A673 (cell line): Measurements from ENCODE around the gene NXNL2. TPM values are rescaled to one million over a fixed set of nuclear protein-coding genes. Genes with fewer than 3 reads are reported as not detected.

Experiments used
- BruUV-seq: library from RNA; stranded (reverse); fragments of 400-500 nt; replicated peaks from 2 replicates; lab custom pipeline; 2021; lab: Mats Ljungman, UMichigan
- CTCF ChIA-PET: fragments of 300-600 bp; sonication (Branson Sonifier 250); formaldehyde crosslinking; loops from one replicate; lab custom pipeline; 2022; ENCODE audit warnings: antibody characterized with exemption; lab: Charles Lee
- POLR2A ChIA-PET: fragments of 300-600 bp; sonication (Branson Sonifier 250); formaldehyde crosslinking; loops from one replicate; lab custom pipeline; 2022; ENCODE audit warnings: antibody characterized with exemption; ENCODE audit not compliant: low non-redundant PET; lab: Charles Lee
- DNase-seq: peaks from one replicate; pipeline ENCODE4 v3.0.0-alpha.2; 2015; ENCODE audit warnings: low spot score
- H3K27ac ChIP-seq: fragments of 200-600 bp; sonication (generic); 2 replicates; pipeline ENCODE4 v1.5.1; 2016; ENCODE audit warnings: mixed run types, low read depth, mild to moderate bottlenecking, mixed read lengths, antibody characterized with exemption, low read length; ENCODE audit not compliant: poor library complexity, severe bottlenecking
- H3K27me3 ChIP-seq: fragments of 200-600 bp; sonication (generic); replicated peaks from 2 replicates; pipeline ENCODE4 v1.6.1; 2017; ENCODE audit warnings: mixed run types, low read depth, mild to moderate bottlenecking, mixed read lengths, antibody characterized with exemption, low read length; ENCODE audit not compliant: insufficient read depth, poor library complexity
- H3K36me3 ChIP-seq: fragments of 200-600 bp; sonication (generic); 2 replicates; pipeline ENCODE4 v1.6.1; 2016; ENCODE audit warnings: mixed run types, mild to moderate bottlenecking, mixed read lengths, antibody characterized with exemption, low read length; ENCODE audit not compliant: insufficient read depth, poor library complexity, severe bottlenecking
- H3K4me1 ChIP-seq: fragments of 200-600 bp; sonication (generic); 2 replicates; pipeline ENCODE4 v1.6.1; 2017; ENCODE audit warnings: mixed run types, mild to moderate bottlenecking, mixed read lengths, antibody characterized with exemption, low read length; ENCODE audit not compliant: insufficient read depth, poor library complexity, severe bottlenecking
- H3K4me3 ChIP-seq: fragments of 200-600 bp; sonication (generic); 2 replicates; pipeline ENCODE4 v1.5.1; 2016; ENCODE audit warnings: low read depth, mixed run types, mild to moderate bottlenecking, mixed read lengths, low read length; ENCODE audit not compliant: poor library complexity, severe bottlenecking
- H3K9me3 ChIP-seq: fragments of 200-600 bp; sonication (generic); 2 replicates; pipeline ENCODE4 v1.6.1; 2016; ENCODE audit warnings: mixed run types, low read depth, mild to moderate bottlenecking, mixed read lengths, antibody characterized with exemption, low read length; ENCODE audit not compliant: poor library complexity, severe bottlenecking
- CTCF ChIP-seq: fragments of 300-800, 200-600 bp; sonication (generic); conservative IDR thresholded peaks from 2 replicates; pipeline ENCODE4 v1.5.1; 2017; ENCODE audit warnings: low read depth, mild to moderate bottlenecking, antibody characterized with exemption, low read length, moderate library complexity, mixed read lengths
- EZH2 ChIP-seq: fragments of 200-600 bp; sonication (generic); IDR thresholded peaks from 2 replicates; pipeline ENCODE4 v1.6.1; 2017; ENCODE audit warnings: borderline replicate concordance, low read depth, mild to moderate bottlenecking, mixed read lengths, antibody characterized with exemption, low read length; ENCODE audit not compliant: poor library complexity, severe bottlenecking
- intact Hi-C: fragments of 100-400 bp; cut with micrococcal nuclease; formaldehyde crosslinking; loops from one replicate; pipeline ENCODE4 v1.10.0; 2022; ENCODE audit not compliant: unreplicated experiment
- total RNA-seq: library from RNA; stranded (reverse); gene quantifications from 2 replicates; pipeline ENCODE4 v1.2.3, GENCODE V29; 2021

Gene NXNL2
- total RNA-seq, 1 experiment from 2014 or later = 1.3 TPM

GRCh38 chr9:88502552-88503034, 32.4 kb upstream of the NXNL2 start:
- DNase-seq = no peak
- Histone ChIP-seq H3K36me3 (no peaks in the 10 kb centered on the region), H3K27me3 (no peaks in the 10 kb centered on the region), H3K4me1 (no peaks in the 10 kb centered on the region), H3K4me3 (no peak overlapping the region), H3K9me3 (no peaks in the 10 kb centered on the region), H3K27ac (no peak overlapping the region)
- POLR2A ChIA-PET = no interaction called here
- CTCF ChIA-PET = no interaction called here
- TF ChIP-seq CTCF (no peak), EZH2 (no peak)
- BruUV-seq = no TSS peak
- intact Hi-C loops = no loop called here

GRCh38 chr9:88503081-88503844, 31.7 kb upstream of the NXNL2 start:
- intact Hi-C loops = no loop called here
- ChIA-PET POLR2A (no interaction called here), CTCF (no interaction called here)
- BruUV-seq = no TSS peak
- Histone ChIP-seq H3K4me1 (no peaks in the 10 kb centered on the region), H3K36me3 (no peaks in the 10 kb centered on the region), H3K27ac (no peak overlapping the region), H3K9me3 (no peaks in the 10 kb centered on the region), H3K27me3 (no peaks in the 10 kb centered on the region), H3K4me3 (no peak overlapping the region)
- no peak for TF ChIP-seq EZH2
- no peak for TF ChIP-seq CTCF
- no peak for DNase-seq

- DNase-seq = no peak
- Histone ChIP-seq H3K4me3 (no peak overlapping the region), H3K9me3 (no peaks in the 10 kb centered on the region), H3K36me3 (no peaks in the 10 kb centered on the region), H3K27ac (no peak overlapping the region), H3K4me1 (no peaks in the 10 kb centered on the region), H3K27me3 (no peaks in the 10 kb centered on the region)
- TF ChIP-seq EZH2 (no peak), CTCF (no peak)
- intact Hi-C loops = no loop called here
- BruUV-seq = no TSS peak
- ChIA-PET POLR2A (no interaction called here), CTCF (no interaction called here)
Measured at GRCh38 chr9:88503845-88504764, 30.9 kb upstream of the NXNL2 start.
